ENCODE measurements around the gene MED14. TPM values are rescaled to one million over a fixed set of nuclear protein-coding genes. Genes with fewer than 3 reads are reported as not detected.
A peak's percentile ranks its signal among the peaks of the same experiment; 100 is the strongest.

Gene MED14
- total and polyA plus RNA-seq, 2 of the 8 experiments (the other 6 are each of a cell fraction or from before 2014, with no cell fraction given): 79.7 to 117 TPM

GRCh38 chrX:40720792-40721191 lies 14.6 kb downstream of the MED14 start:
- Histone ChIP-seq H3K27me3 (replicated peaks in 1 of 4; ENCODE audit: control insufficient read depth in 3 of 4, extremely low read depth in 1 of 4, insufficient read depth in 3 of 4, low read length in 3 of 4) (no peaks in the 10 kb centered on the region), H4K91ac (replicated peaks; ENCODE audit: insufficient read length, low read length) (no peak overlapping the region), H3K4me3 (ENCODE audit: extremely low read depth in 1 of 4, insufficient read depth in 2 of 4, low read depth in 3 of 4, low read length in 4 of 4) (no peak overlapping the region), H3K9ac (replicated peaks in 1 of 4; ENCODE audit: extremely low read depth in 1 of 4, low read depth in 3 of 4, low read length in 3 of 4) (no peak overlapping the region), H3K23ac (ENCODE audit: insufficient read length) (no peak overlapping the region), H3K9me3 (ENCODE audit: insufficient read depth in 2 of 2, low read depth in 1 of 2, low read length in 1 of 2) (no peaks in the 10 kb centered on the region), H3K4me2 (ENCODE audit: insufficient read depth in 1 of 2, low read depth in 2 of 2, low read length in 2 of 2) (no peak overlapping the region), H2AFZ (ENCODE audit: low read length) (no peak overlapping the region), H2BK12ac (ENCODE audit: low read depth, low read length) (no peak overlapping the region), H3K56ac (replicated peaks; ENCODE audit: insufficient read length, low read depth, low read length) (no peak overlapping the region), H4K5ac (ENCODE audit: insufficient read length, low read depth, low read length) (no peak overlapping the region), H2BK5ac (ENCODE audit: low read depth, low read length) (no peak overlapping the region), H4K20me1 (replicated peaks in 1 of 2; ENCODE audit: control insufficient read depth in 1 of 2, insufficient read depth in 2 of 2, low read length in 2 of 2) (peaks cover 3 to 5% of the 10 kb centered on the region in 2 experiments), H3K23me2 (ENCODE audit: low read depth, low read length) (no peaks in the 10 kb centered on the region), H3K18ac (ENCODE audit: extremely low read depth, low read length) (no peak overlapping the region; the same call in 1 of the 2 replicates), H2BK20ac (ENCODE audit: low read length) (no peak overlapping the region), H3K79me1 (ENCODE audit: low read depth, low read length) (no peaks in the 10 kb centered on the region), H3K79me2 (ENCODE audit: control insufficient read depth in 1 of 2, insufficient read depth in 2 of 2, low read length in 2 of 2) (peaks cover 5 to 98% of the 10 kb centered on the region in 2 experiments; a peak in 3 of 4 replicates), H3K14ac (ENCODE audit: insufficient read length) (no peak overlapping the region), H4K8ac (ENCODE audit: extremely low read depth, insufficient read depth, low read length) (no peak overlapping the region), H2AK5ac (ENCODE audit: low read depth, low read length) (no peak overlapping the region), H3K36me3 (ENCODE audit: control insufficient read depth in 2 of 4, insufficient read depth in 4 of 4, low read length in 3 of 4) (peaks cover 0 to 48% (median 9%) of the 10 kb centered on the region in 4 experiments; a peak in 3 of 8 replicates), H2BK120ac (replicated peaks; ENCODE audit: low read depth, low read length) (no peak overlapping the region), H3K4me1 (replicated peaks in 1 of 4; ENCODE audit: control insufficient read depth in 3 of 4, insufficient read depth in 4 of 4, low read length in 3 of 4) (no peaks in the 10 kb centered on the region), H2BK15ac (ENCODE audit: low read length) (no peak overlapping the region), H3K27ac (ENCODE audit: low read depth, low read length) (no peak overlapping the region), H3K4ac (replicated peaks; ENCODE audit: insufficient read length, low read depth, low read length) (no peak overlapping the region)
- DNase-seq (ENCODE audit: low read depth in 1 of 2, low spot score in 2 of 2): no peak
- POLR2A ChIA-PET (ENCODE audit: partially characterized antibody): no interaction called here
- WGBS, 2 experiments (ENCODE audit: extremely low coverage in 1 of 2, insufficient coverage in 1 of 2, insufficient read length in 1 of 2, insufficient replicate concordance in 2 of 2, low coverage in 1 of 2, low lambda C conversion rate in 2 of 2, missing lambda C conversion rate in 1 of 2): 95% methylated on average over 8 of the region's 8 CpGs; no CpG with 5 or more reads in 1 of the 2 experiments
- CTCF ChIA-PET (ENCODE audit: partially characterized antibody): interaction anchor here (0.6 to 1.1 kb wide), 2 partner anchors 73 to 570 kb away, joined by 3 to 4 read pairs; no protein-coding TSS in a partner anchor
- no peak for FAIRE-seq
- TF ChIP-seq E2F6 (IDR thresholded peaks at IDR 0.05) (no peak), BACH1 (IDR thresholded peaks at IDR 0.05; ENCODE audit: low read length) (peak; percentile 56), MAFK (IDR thresholded peaks at IDR 0.05; ENCODE audit: low read depth, low read length) (0 out of 2 replicates have a peak, but pooled peaks have one; percentile 5)
